ENCODE measurements around the gene FBLL1.

DNA sequence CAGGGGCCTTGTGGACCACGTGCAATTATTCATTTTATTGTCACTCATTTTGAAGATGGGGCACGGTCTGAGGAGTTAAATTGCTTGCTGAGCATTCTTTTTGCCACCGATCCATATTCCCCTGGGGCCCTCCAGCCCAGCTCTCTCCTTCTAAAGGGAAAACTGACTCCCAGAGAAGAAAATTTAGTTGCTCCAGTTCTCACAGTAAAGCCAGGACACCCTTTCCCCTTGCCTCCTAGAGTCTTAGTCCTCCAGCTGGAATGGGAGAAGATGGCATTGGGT, 51.1 kb downstream of the FBLL1 start:
- TF ChIP-seq, protein P1, sequence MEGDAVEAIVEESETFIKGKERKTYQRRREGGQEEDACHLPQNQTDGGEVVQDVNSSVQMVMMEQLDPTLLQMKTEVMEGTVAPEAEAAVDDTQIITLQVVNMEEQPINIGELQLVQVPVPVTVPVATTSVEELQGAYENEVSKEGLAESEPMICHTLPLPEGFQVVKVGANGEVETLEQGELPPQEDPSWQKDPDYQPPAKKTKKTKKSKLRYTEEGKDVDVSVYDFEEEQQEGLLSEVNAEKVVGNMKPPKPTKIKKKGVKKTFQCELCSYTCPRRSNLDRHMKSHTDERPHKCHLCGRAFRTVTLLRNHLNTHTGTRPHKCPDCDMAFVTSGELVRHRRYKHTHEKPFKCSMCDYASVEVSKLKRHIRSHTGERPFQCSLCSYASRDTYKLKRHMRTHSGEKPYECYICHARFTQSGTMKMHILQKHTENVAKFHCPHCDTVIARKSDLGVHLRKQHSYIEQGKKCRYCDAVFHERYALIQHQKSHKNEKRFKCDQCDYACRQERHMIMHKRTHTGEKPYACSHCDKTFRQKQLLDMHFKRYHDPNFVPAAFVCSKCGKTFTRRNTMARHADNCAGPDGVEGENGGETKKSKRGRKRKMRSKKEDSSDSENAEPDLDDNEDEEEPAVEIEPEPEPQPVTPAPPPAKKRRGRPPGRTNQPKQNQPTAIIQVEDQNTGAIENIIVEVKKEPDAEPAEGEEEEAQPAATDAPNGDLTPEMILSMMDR (IDR thresholded peaks at IDR 0.05) = no peak
- TF ChIP-seq POLR2A (IDR thresholded peaks at IDR 0.05; ENCODE audit: low read depth) = no peak
- no peak for TF ChIP-seq EP300 (IDR thresholded peaks at IDR 0.05)
- no peak for TF ChIP-seq POLR2AphosphoS5 (IDR thresholded peaks at IDR 0.05)

Measured in esophagus muscularis mucosa (tissue), 4 donors.